Smooth muscle cell (in vitro differentiated cells): ENCODE data around the gene PDLIM3. TPM values are rescaled to one million over a fixed set of nuclear protein-coding genes. Genes with fewer than 3 reads are reported as not detected.
A peak's percentile ranks its signal among the peaks of the same experiment; 100 is the strongest.

Source experiments
- DNase-seq: peaks from one replicate; lab custom pipeline; 2025; ENCODE audit not compliant: unreplicated experiment; lab: John Stamatoyannopoulos, UW
- H2AFZ ChIP-seq: fragments of 200-600 bp; sonication (generic); 2 replicates; pipeline ENCODE4 v1.6.0; 2016; ENCODE audit warnings: antibody characterized with exemption, low read depth, mild to moderate bottlenecking
- H3F3A ChIP-seq: fragments of 200-600 bp; sonication (generic); 2 replicates; pipeline ENCODE4 v1.6.0; 2017; ENCODE audit warnings: antibody characterized with exemption, low read depth
- H3K27ac ChIP-seq: fragments of 200-600 bp; sonication (generic); 2 replicates; pipeline ENCODE4 v1.5.1; 2016; ENCODE audit warnings: low read depth, mild to moderate bottlenecking
- H3K27me3 ChIP-seq: fragments of 200-600 bp; sonication (generic); 2 replicates; pipeline ENCODE4 v1.6.1; 2016; ENCODE audit warnings: low read depth, mild to moderate bottlenecking
- H3K36me3 ChIP-seq: fragments of 200-600 bp; sonication (generic); 2 replicates; pipeline ENCODE4 v1.5.1; 2016; ENCODE audit warnings: low read depth
- H3K4me1 ChIP-seq: fragments of 200-600 bp; sonication (generic); 2 replicates; pipeline ENCODE4 v1.5.1; 2016; ENCODE audit warnings: low read depth
- H3K4me2 ChIP-seq: fragments of 200-600 bp; sonication (generic); 2 replicates; pipeline ENCODE4 v1.6.0; 2016; ENCODE audit warnings: mild to moderate bottlenecking
- H3K4me3 ChIP-seq: fragments of 200-600 bp; sonication (generic); 2 replicates; pipeline ENCODE4 v1.5.1; 2016; ENCODE audit warnings: mild to moderate bottlenecking
- H3K79me2 ChIP-seq: fragments of 200-600 bp; sonication (generic); 2 replicates; pipeline ENCODE4 v1.6.0; 2016; ENCODE audit warnings: low read depth, mild to moderate bottlenecking
- H3K9ac ChIP-seq: fragments of 200-600 bp; sonication (generic); 2 replicates; pipeline ENCODE4 v1.6.0; 2016; ENCODE audit warnings: low read depth
- H3K9me3 ChIP-seq: fragments of 200-600 bp; sonication (generic); replicated peaks from 2 replicates; pipeline ENCODE4 v1.5.1; 2016; ENCODE audit warnings: low read depth
- H4K20me1 ChIP-seq: fragments of 200-600 bp; sonication (generic); 2 replicates; pipeline ENCODE4 v1.6.0; 2016; ENCODE audit warnings: low read depth
- WGBS: methylation state at CpG from one replicate; pipeline ENCODE4 v1.1.7; 2016; ENCODE audit warnings: low lambda C conversion rate; 5-methylcytosine and 5-hydroxymethylcytosine counted together
- polyA plus RNA-seq: library from polyadenylated mRNA; unstranded; fragments of >200 nt; fragmentation: Nextera tagmentation; extraction: Ambion mirVana; gene quantifications from 2 replicates; pipeline ENCODE4 v1.2.1, GENCODE V29; 2016
- total RNA-seq: library from RNA; depleted of rRNA; stranded (reverse); fragments of >200 nt; gene quantifications from 2 replicates; pipeline ENCODE4 v1.2.3, GENCODE V29; 2014
- TF ChIP-seq, protein P1 (sequence below): fragments of 200-600 bp; sonication (generic); IDR thresholded peaks from 2 replicates; pipeline ENCODE4 v1.5.1; 2017; ENCODE audit warnings: borderline replicate concordance, mild to moderate bottlenecking, antibody characterized with exemption; ENCODE audit not compliant: insufficient read depth, poor library complexity, severe bottlenecking

Gene PDLIM3
- total and polyA plus RNA-seq, 2 experiments from 2014 or later: 356 to 691 TPM

GRCh38 chr4:185576314-185576961, 41.1 kb upstream of the PDLIM3 start:
- Histone ChIP-seq H3K27me3 (no peaks in the 10 kb centered on the region), H3K9me3 (no peaks in the 10 kb centered on the region), H3K79me2 (no peaks in the 10 kb centered on the region), H3K27ac (peak overlapping the region; percentile 96), H4K20me1 (no peaks in the 10 kb centered on the region), H2AFZ (peak overlapping the region; percentile 29), H3K4me2 (peak overlapping the region; percentile 63), H3K4me3 (no peak overlapping the region), H3K36me3 (no peaks in the 10 kb centered on the region), H3K9ac (peak overlapping the region; percentile 85), H3K4me1 (peaks cover 36% of the 10 kb centered on the region), H3F3A (peaks cover 14% of the 10 kb centered on the region)
- 54% methylated on average over 9 of the region's 9 CpGs for WGBS
- no peak for DNase-seq
- TF ChIP-seq, protein P1, sequence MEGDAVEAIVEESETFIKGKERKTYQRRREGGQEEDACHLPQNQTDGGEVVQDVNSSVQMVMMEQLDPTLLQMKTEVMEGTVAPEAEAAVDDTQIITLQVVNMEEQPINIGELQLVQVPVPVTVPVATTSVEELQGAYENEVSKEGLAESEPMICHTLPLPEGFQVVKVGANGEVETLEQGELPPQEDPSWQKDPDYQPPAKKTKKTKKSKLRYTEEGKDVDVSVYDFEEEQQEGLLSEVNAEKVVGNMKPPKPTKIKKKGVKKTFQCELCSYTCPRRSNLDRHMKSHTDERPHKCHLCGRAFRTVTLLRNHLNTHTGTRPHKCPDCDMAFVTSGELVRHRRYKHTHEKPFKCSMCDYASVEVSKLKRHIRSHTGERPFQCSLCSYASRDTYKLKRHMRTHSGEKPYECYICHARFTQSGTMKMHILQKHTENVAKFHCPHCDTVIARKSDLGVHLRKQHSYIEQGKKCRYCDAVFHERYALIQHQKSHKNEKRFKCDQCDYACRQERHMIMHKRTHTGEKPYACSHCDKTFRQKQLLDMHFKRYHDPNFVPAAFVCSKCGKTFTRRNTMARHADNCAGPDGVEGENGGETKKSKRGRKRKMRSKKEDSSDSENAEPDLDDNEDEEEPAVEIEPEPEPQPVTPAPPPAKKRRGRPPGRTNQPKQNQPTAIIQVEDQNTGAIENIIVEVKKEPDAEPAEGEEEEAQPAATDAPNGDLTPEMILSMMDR: no peak

- Histone ChIP-seq H3K9ac (peak overlapping the region; percentile 90), H3K27me3 (no peaks in the 10 kb centered on the region), H3F3A (peaks cover 14% of the 10 kb centered on the region), H2AFZ (no peak overlapping the region), H4K20me1 (no peaks in the 10 kb centered on the region), H3K79me2 (no peaks in the 10 kb centered on the region), H3K4me2 (peak overlapping the region; percentile 81), H3K36me3 (no peaks in the 10 kb centered on the region), H3K4me1 (peaks cover 36% of the 10 kb centered on the region), H3K9me3 (no peaks in the 10 kb centered on the region), H3K4me3 (peak overlapping the region; percentile 31), H3K27ac (peak overlapping the region; percentile 96)
- DNase-seq: peak; percentile 36
- TF ChIP-seq, protein P1: no peak
- 13% methylated on average over 10 of the region's 10 CpGs for WGBS
Measured at GRCh38 chr4:185573651-185574199, 38.4 kb upstream of the PDLIM3 start.

GRCh38 chr4:185570727-185571126, 35.4 kb upstream of the PDLIM3 start:
- no peaks in the 10 kb centered on the region for H3K36me3 ChIP-seq
- no peak overlapping the region for H3K4me2 ChIP-seq
- TF ChIP-seq, protein P1: no peak
- H3K4me3 ChIP-seq: no peak overlapping the region
- H3K9me3 ChIP-seq: no peaks in the 10 kb centered on the region
- H3K79me2 ChIP-seq: no peaks in the 10 kb centered on the region
- DNase-seq: no peak
- no peak overlapping the region for H2AFZ ChIP-seq
- H3F3A ChIP-seq: peaks cover 30% of the 10 kb centered on the region
- no peaks in the 10 kb centered on the region for H3K27me3 ChIP-seq
- 84% methylated on average over 3 of the region's 3 CpGs for WGBS
- no peaks in the 10 kb centered on the region for H4K20me1 ChIP-seq
- peak overlapping the region; percentile 100 for H3K27ac ChIP-seq
- H3K4me1 ChIP-seq: peaks cover 37% of the 10 kb centered on the region
- H3K9ac ChIP-seq: no peak overlapping the region
